NCI-H2227 (cell line): Measurements from ENCODE around the gene KCNJ11.

Experiments used
- DNase-seq: peaks from one replicate; lab custom pipeline; 2025; ENCODE audit not compliant: unreplicated experiment; lab: John Stamatoyannopoulos, UW

KCNJ11 gene

GRCh38 chr11:17369094-17369493, 19.4 kb downstream of the KCNJ11 start:
- DNase-seq: no peak

- DNase-seq: no peak
Measured at GRCh38 chr11:17368551-17368950, 19.9 kb downstream of the KCNJ11 start.

- DNase-seq: no peak
Measured at GRCh38 chr11:17366495-17366894, 22.0 kb downstream of the KCNJ11 start.

- peak; percentile 81 for DNase-seq
Measured at GRCh38 chr11:17354601-17354991, 33.9 kb downstream of the KCNJ11 start.

GRCh38 chr11:17353821-17354600, 34.4 kb downstream of the KCNJ11 start:
- DNase-seq: no peak

GRCh38 chr11:17352950-17353820, 35.3 kb downstream of the KCNJ11 start:
- peak; percentile 86 for DNase-seq

- DNase-seq: peak; percentile 90
Measured at GRCh38 chr11:17351510-17352176, 36.8 kb downstream of the KCNJ11 start, which contains the start of gene NCR3LG1. Gene NCR3LG1 (plus strand): TSS chr11:17351800. CDS start chr11:17351970, 170 bp downstream.

GRCh38 chr11:17351172-17351509, 37.3 kb downstream of the KCNJ11 start:
- DNase-seq: no peak

- DNase-seq: no peak
Measured at GRCh38 chr11:17350455-17351171, 37.8 kb downstream of the KCNJ11 start.

- DNase-seq: no peak
Measured at GRCh38 chr11:17347676-17348075, 40.8 kb downstream of the KCNJ11 start.

GRCh38 chr11:17343907-17344306, 44.6 kb downstream of the KCNJ11 start:
- no peak for DNase-seq

- DNase-seq: no peak
Measured at GRCh38 chr11:17343257-17343656, 45.2 kb downstream of the KCNJ11 start.
